Measurements from ENCODE around the gene PCGF3. TPM values are rescaled to one million over a fixed set of nuclear protein-coding genes. Genes with fewer than 3 reads are reported as not detected.

Gene PCGF3
- total and polyA plus RNA-seq, 2 experiments from 2014 or later: 21.0 to 26.0 TPM

DNA sequence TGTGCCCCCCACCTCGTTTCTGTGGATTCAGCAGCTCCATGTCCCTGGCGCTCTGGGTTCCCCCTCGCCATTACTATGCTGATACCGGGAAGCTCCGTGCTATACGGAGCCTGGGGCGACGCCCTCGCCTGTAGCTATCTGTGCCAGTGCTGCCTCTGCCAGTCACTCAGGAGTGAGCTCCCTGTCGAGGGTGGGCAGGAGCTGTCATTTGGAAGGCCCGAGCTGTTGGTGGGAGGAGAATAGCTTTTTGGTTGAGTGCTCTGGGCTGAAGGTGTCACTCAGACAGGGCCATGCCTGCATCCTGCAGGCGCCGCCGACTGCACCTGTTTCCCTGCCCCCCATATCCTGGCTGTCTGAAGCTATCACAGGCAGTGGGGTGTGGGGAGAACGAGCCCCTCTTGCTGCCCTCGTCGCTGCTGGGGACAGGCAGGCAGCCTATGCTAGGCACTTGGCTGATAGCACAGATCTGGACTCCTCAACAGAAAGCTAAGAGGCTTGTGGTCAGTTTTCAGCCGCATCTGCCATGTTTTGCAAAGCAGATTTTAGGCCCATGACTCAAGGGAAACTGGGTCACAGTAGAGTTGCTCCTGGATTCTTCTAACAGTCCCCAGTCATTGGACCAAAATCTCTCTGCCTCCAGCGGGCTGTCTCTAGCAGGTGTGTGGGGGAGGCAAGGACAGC lies 88.4 kb downstream of the PCGF3 start:
- H3K27me3 ChIP-seq (replicated peaks; ENCODE audit: insufficient read depth): peaks cover 58% of the 10 kb centered on the region
- H2AFZ ChIP-seq: no peak overlapping the region
- no peak overlapping the region for H3K4me3 ChIP-seq
- H3K36me3 ChIP-seq (ENCODE audit: low read depth): no peaks in the 10 kb centered on the region
- H4K20me1 ChIP-seq (ENCODE audit: insufficient read depth): no peaks in the 10 kb centered on the region
- H3F3A ChIP-seq (ENCODE audit: insufficient read depth): no peaks in the 10 kb centered on the region
- H3K4me2 ChIP-seq (ENCODE audit: unreplicated experiment): no peak overlapping the region
- no peak overlapping the region for H3K9ac ChIP-seq
- in situ Hi-C loops (cut with MboI): no loop called here
- no peak for DNase-seq
- no peaks in the 10 kb centered on the region for H3K4me1 ChIP-seq (ENCODE audit: insufficient read depth)
- no peaks in the 10 kb centered on the region for H3K9me2 ChIP-seq (ENCODE audit: insufficient read depth)
- no peaks in the 10 kb centered on the region for H3K79me2 ChIP-seq (ENCODE audit: insufficient read depth)
- 32% methylated on average over 19 of the region's 19 CpGs for WGBS, 2 experiments (ENCODE audit: low coverage in 1 of 2, low lambda C conversion rate in 2 of 2, missing lambda C conversion rate in 2 of 2)
- no peak overlapping the region for H3K27ac ChIP-seq
- H3K9me3 ChIP-seq (ENCODE audit: low read depth): no peaks in the 10 kb centered on the region
- TF ChIP-seq EZH2phosphoT487 (IDR thresholded peaks at IDR 0.05; ENCODE audit: insufficient read depth, low read depth) (no peak), EZH2 (IDR thresholded peaks at IDR 0.05; ENCODE audit: insufficient read depth, poor library complexity, severe bottlenecking) (no peak)

DNA sequence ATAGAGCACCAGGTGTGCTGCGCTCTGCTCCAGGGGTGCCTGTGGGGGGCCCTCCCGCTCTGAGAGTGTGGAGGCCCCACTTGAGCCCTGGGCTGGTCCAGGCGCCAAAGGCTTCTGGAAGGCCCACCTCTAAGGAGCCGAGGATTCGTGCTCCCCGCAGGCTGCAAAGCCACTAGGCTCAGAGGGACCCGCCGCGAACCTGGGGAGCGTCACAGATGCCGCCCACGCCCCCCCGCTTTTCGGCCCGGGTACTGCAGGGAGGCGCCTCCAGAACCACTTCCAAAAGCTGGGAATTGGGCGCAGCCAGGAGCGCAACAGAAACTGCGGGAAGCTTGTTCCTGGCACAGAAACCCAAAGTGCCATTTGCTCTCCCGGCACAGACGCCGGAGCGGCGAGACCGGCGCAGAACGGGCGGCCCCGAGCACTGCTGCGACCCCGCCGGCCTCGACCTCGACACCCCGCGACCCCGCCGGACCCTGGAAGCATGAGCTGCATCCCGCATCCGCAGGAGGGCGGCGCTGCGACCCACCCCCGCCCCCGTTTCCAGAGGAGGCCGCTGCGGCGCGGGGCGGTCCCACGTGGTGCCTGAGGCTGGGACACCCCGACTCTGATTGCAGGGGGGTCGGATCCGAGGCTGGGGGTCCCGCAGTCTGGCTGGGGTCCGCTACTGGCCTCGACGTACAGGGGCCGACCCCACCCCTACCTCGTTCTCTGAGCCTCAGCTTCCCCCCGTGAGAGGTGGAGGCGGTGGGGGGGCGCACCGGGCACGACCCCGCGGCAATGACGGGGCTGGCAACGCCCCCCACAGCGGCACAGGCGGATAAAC lies 89.5 kb downstream of the PCGF3 start:
- TF ChIP-seq EZH2 (IDR thresholded peaks at IDR 0.05; ENCODE audit: insufficient read depth, poor library complexity, severe bottlenecking) (peak; percentile 88), EZH2phosphoT487 (IDR thresholded peaks at IDR 0.05; ENCODE audit: insufficient read depth, low read depth) (no peak; the same call in 1 of the 2 replicates)
- H3K9me2 ChIP-seq (ENCODE audit: insufficient read depth): no peaks in the 10 kb centered on the region
- no peak overlapping the region for H3K27ac ChIP-seq
- H3K9ac ChIP-seq: no peak overlapping the region
- peaks cover 58% of the 10 kb centered on the region for H3K27me3 ChIP-seq (replicated peaks; ENCODE audit: insufficient read depth)
- no peaks in the 10 kb centered on the region for H3K9me3 ChIP-seq (ENCODE audit: low read depth)
- no peak overlapping the region for H3K4me2 ChIP-seq (ENCODE audit: unreplicated experiment)
- H2AFZ ChIP-seq: no peak overlapping the region
- H3F3A ChIP-seq (ENCODE audit: insufficient read depth): no peaks in the 10 kb centered on the region
- H4K20me1 ChIP-seq (ENCODE audit: insufficient read depth): no peaks in the 10 kb centered on the region
- in situ Hi-C loops (cut with MboI): no loop called here
- peak; percentile 19 for DNase-seq
- H3K4me1 ChIP-seq (ENCODE audit: insufficient read depth): no peaks in the 10 kb centered on the region
- H3K36me3 ChIP-seq (ENCODE audit: low read depth): no peaks in the 10 kb centered on the region
- H3K4me3 ChIP-seq: peak overlapping the region; percentile 59
- 1 to 3% methylated on average over 52 to 55 of the region's 71 CpGs for WGBS, 2 experiments (ENCODE audit: low coverage in 1 of 2, low lambda C conversion rate in 2 of 2, missing lambda C conversion rate in 2 of 2)
- H3K79me2 ChIP-seq (ENCODE audit: insufficient read depth): no peaks in the 10 kb centered on the region

DNA sequence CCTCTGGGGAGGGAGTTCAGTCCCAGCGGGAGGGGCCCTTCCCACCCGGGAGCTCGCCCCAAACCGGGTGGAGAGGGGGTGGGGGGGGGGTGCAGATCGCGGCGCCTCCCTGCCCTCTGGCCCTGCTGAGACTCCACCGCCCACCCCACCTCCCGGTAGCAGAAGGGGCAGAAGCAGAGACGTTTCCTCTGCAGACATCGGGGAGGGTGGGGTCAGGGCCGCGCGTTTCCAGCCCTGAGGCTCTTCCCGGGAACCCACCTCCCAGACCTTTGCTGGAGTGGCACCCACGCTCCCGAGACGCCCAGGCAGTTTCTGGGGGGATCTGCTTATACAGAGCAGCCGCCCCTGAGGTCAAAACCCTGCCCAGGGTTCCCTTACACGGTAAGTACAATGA lies 90.1 kb downstream of the PCGF3 start:
- TF ChIP-seq EZH2phosphoT487 (IDR thresholded peaks at IDR 0.05; ENCODE audit: insufficient read depth, low read depth): no peak
- peak; percentile 23 for TF ChIP-seq EZH2 (IDR thresholded peaks at IDR 0.05; ENCODE audit: insufficient read depth, poor library complexity, severe bottlenecking)
- Histone ChIP-seq H3K4me2 (ENCODE audit: unreplicated experiment) (no peak overlapping the region), H2AFZ (no peak overlapping the region), H3K9me3 (ENCODE audit: low read depth) (no peaks in the 10 kb centered on the region), H3K4me1 (ENCODE audit: insufficient read depth) (no peaks in the 10 kb centered on the region), H3K4me3 (no peak overlapping the region), H3K36me3 (ENCODE audit: low read depth) (no peaks in the 10 kb centered on the region), H3K9me2 (ENCODE audit: insufficient read depth) (no peaks in the 10 kb centered on the region), H3F3A (ENCODE audit: insufficient read depth) (no peaks in the 10 kb centered on the region), H4K20me1 (ENCODE audit: insufficient read depth) (no peaks in the 10 kb centered on the region), H3K79me2 (ENCODE audit: insufficient read depth) (no peaks in the 10 kb centered on the region), H3K27me3 (replicated peaks; ENCODE audit: insufficient read depth) (peaks cover 58% of the 10 kb centered on the region), H3K9ac (no peak overlapping the region), H3K27ac (no peak overlapping the region)
- DNase-seq: no peak
- WGBS, 2 experiments (ENCODE audit: low coverage in 1 of 2, low lambda C conversion rate in 2 of 2, missing lambda C conversion rate in 2 of 2): 14 to 16% methylated on average over 4 to 13 of the region's 20 CpGs
- in situ Hi-C loops (cut with MboI): no loop called here

DNA sequence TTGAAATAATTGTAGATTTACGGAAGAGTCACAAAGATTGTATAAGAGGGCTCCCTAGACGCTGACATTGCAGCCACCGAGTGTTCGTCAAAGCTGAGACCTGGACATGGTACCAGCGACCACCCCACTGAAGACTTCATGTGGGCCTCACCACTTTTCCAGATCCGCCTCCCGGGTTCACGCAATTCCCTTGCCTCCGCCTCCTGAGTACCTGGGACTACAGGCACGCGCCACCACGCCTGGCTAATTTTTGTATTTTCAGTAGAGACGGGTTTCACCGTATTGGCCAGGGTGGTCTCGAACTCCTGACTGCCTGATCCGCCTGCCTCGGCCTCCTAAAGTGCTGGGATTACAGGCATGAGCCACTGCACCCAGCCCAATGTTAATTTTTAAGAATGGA lies 90.6 kb downstream of the PCGF3 start:
- Histone ChIP-seq H3K9me2 (ENCODE audit: insufficient read depth) (no peaks in the 10 kb centered on the region), H2AFZ (no peak overlapping the region), H3K27ac (no peak overlapping the region), H3K9ac (no peak overlapping the region), H3K9me3 (ENCODE audit: low read depth) (no peaks in the 10 kb centered on the region), H3K4me2 (ENCODE audit: unreplicated experiment) (no peak overlapping the region), H3F3A (ENCODE audit: insufficient read depth) (no peaks in the 10 kb centered on the region), H3K27me3 (replicated peaks; ENCODE audit: insufficient read depth) (peaks cover 58% of the 10 kb centered on the region), H3K79me2 (ENCODE audit: insufficient read depth) (no peaks in the 10 kb centered on the region), H3K36me3 (ENCODE audit: low read depth) (no peaks in the 10 kb centered on the region), H4K20me1 (ENCODE audit: insufficient read depth) (no peaks in the 10 kb centered on the region), H3K4me1 (ENCODE audit: insufficient read depth) (no peaks in the 10 kb centered on the region), H3K4me3 (no peak overlapping the region)
- WGBS, 2 experiments (ENCODE audit: low coverage in 1 of 2, low lambda C conversion rate in 2 of 2, missing lambda C conversion rate in 2 of 2): 91 to 92% methylated on average over 17 of the region's 17 CpGs
- DNase-seq: no peak
- TF ChIP-seq EZH2phosphoT487 (IDR thresholded peaks at IDR 0.05; ENCODE audit: insufficient read depth, low read depth): no peak
- no peak for TF ChIP-seq EZH2 (IDR thresholded peaks at IDR 0.05; ENCODE audit: insufficient read depth, poor library complexity, severe bottlenecking)
- in situ Hi-C loops (cut with MboI): no loop called here

Measured in GM23248 (cell line).